MM.1S (cell line): Measurements from ENCODE around the gene E2F6.

Experiments
- CTCF ChIP-seq: fragments of 300-600 bp; sonication (generic); IDR thresholded peaks from 2 replicates; pipeline ENCODE4 v1.5.1; 2016; ENCODE audit warnings: antibody characterized with exemption, low read length, mixed read lengths
- EZH2 ChIP-seq: fragments of 300-600 bp; sonication (generic); optimal IDR thresholded peaks from 2 replicates; pipeline ENCODE3; 2017; ENCODE audit warnings: low read depth, mild to moderate bottlenecking, antibody characterized with exemption, low read length, mixed read lengths

- no peak for TF ChIP-seq CTCF
- no peak for TF ChIP-seq EZH2
Observed at GRCh38 chr2:11509657-11510360, 43.8 kb upstream of the E2F6 start.
